Smooth muscle cell (in vitro differentiated cells): ENCODE data around the gene BBS9. TPM values are rescaled to one million over a fixed set of nuclear protein-coding genes. Genes with fewer than 3 reads are reported as not detected.

Experiments used
- DNase-seq: peaks from one replicate; lab custom pipeline; 2025; ENCODE audit not compliant: unreplicated experiment; lab: John Stamatoyannopoulos, UW
- H2AFZ ChIP-seq: fragments of 200-600 bp; sonication (generic); 2 replicates; pipeline ENCODE4 v1.6.0; 2016; ENCODE audit warnings: antibody characterized with exemption, low read depth, mild to moderate bottlenecking
- H3F3A ChIP-seq: fragments of 200-600 bp; sonication (generic); 2 replicates; pipeline ENCODE4 v1.6.0; 2017; ENCODE audit warnings: antibody characterized with exemption, low read depth
- H3K27ac ChIP-seq: fragments of 200-600 bp; sonication (generic); 2 replicates; pipeline ENCODE4 v1.5.1; 2016; ENCODE audit warnings: low read depth, mild to moderate bottlenecking
- H3K27me3 ChIP-seq: fragments of 200-600 bp; sonication (generic); 2 replicates; pipeline ENCODE4 v1.6.1; 2016; ENCODE audit warnings: low read depth, mild to moderate bottlenecking
- H3K36me3 ChIP-seq: fragments of 200-600 bp; sonication (generic); 2 replicates; pipeline ENCODE4 v1.5.1; 2016; ENCODE audit warnings: low read depth
- H3K4me1 ChIP-seq: fragments of 200-600 bp; sonication (generic); 2 replicates; pipeline ENCODE4 v1.5.1; 2016; ENCODE audit warnings: low read depth
- H3K4me2 ChIP-seq: fragments of 200-600 bp; sonication (generic); 2 replicates; pipeline ENCODE4 v1.6.0; 2016; ENCODE audit warnings: mild to moderate bottlenecking
- H3K4me3 ChIP-seq: fragments of 200-600 bp; sonication (generic); 2 replicates; pipeline ENCODE4 v1.5.1; 2016; ENCODE audit warnings: mild to moderate bottlenecking
- H3K79me2 ChIP-seq: fragments of 200-600 bp; sonication (generic); 2 replicates; pipeline ENCODE4 v1.6.0; 2016; ENCODE audit warnings: low read depth, mild to moderate bottlenecking
- H3K9ac ChIP-seq: fragments of 200-600 bp; sonication (generic); 2 replicates; pipeline ENCODE4 v1.6.0; 2016; ENCODE audit warnings: low read depth
- H3K9me3 ChIP-seq: fragments of 200-600 bp; sonication (generic); replicated peaks from 2 replicates; pipeline ENCODE4 v1.5.1; 2016; ENCODE audit warnings: low read depth
- H4K20me1 ChIP-seq: fragments of 200-600 bp; sonication (generic); 2 replicates; pipeline ENCODE4 v1.6.0; 2016; ENCODE audit warnings: low read depth
- CTCF ChIP-seq: fragments of 200-600 bp; sonication (generic); IDR thresholded peaks from 2 replicates; pipeline ENCODE4 v1.5.1; 2017; ENCODE audit warnings: borderline replicate concordance, mild to moderate bottlenecking, antibody characterized with exemption; ENCODE audit not compliant: insufficient read depth, poor library complexity, severe bottlenecking
- WGBS: methylation state at CpG from one replicate; pipeline ENCODE4 v1.1.7; 2016; ENCODE audit warnings: low lambda C conversion rate; 5-methylcytosine and 5-hydroxymethylcytosine counted together
- polyA plus RNA-seq: library from polyadenylated mRNA; unstranded; fragments of >200 nt; fragmentation: Nextera tagmentation; extraction: Ambion mirVana; gene quantifications from 2 replicates; pipeline ENCODE4 v1.2.1, GENCODE V29; 2016
- total RNA-seq: library from RNA; depleted of rRNA; stranded (reverse); fragments of >200 nt; gene quantifications from 2 replicates; pipeline ENCODE4 v1.2.3, GENCODE V29; 2014

Gene BBS9
- total and polyA plus RNA-seq, 2 experiments from 2014 or later: 12.8 to 19.6 TPM

- 70% methylated on average over 9 of the region's 9 CpGs for WGBS
- no peaks in the 10 kb centered on the region for H3F3A ChIP-seq
- no peaks in the 10 kb centered on the region for H3K4me1 ChIP-seq
- H3K79me2 ChIP-seq: no peaks in the 10 kb centered on the region
- no peak overlapping the region for H3K9ac ChIP-seq
- no peak overlapping the region for H2AFZ ChIP-seq
- no peak for DNase-seq
- no peak overlapping the region for H3K27ac ChIP-seq
- no peak for TF ChIP-seq CTCF
- H3K27me3 ChIP-seq: no peaks in the 10 kb centered on the region
- no peaks in the 10 kb centered on the region for H3K36me3 ChIP-seq
- no peak overlapping the region for H3K4me3 ChIP-seq
- no peaks in the 10 kb centered on the region for H4K20me1 ChIP-seq
- no peaks in the 10 kb centered on the region for H3K9me3 ChIP-seq
- no peak overlapping the region for H3K4me2 ChIP-seq
Measured at GRCh38 chr7:33500703-33501701, 371.6 kb downstream of the BBS9 start.

GRCh38 chr7:33503014-33503413 is 373.6 kb downstream of the BBS9 start:
- Histone ChIP-seq H2AFZ (no peak overlapping the region), H3F3A (no peaks in the 10 kb centered on the region), H3K9ac (no peak overlapping the region), H3K27ac (no peak overlapping the region), H3K9me3 (no peaks in the 10 kb centered on the region), H3K27me3 (no peaks in the 10 kb centered on the region), H3K4me2 (no peak overlapping the region), H3K4me3 (no peak overlapping the region), H3K36me3 (peaks cover 6% of the 10 kb centered on the region), H3K4me1 (no peaks in the 10 kb centered on the region), H3K79me2 (no peaks in the 10 kb centered on the region), H4K20me1 (no peaks in the 10 kb centered on the region)
- no peak for DNase-seq
- WGBS: 81% methylated on average over 9 of the region's 9 CpGs
- no peak for TF ChIP-seq CTCF

- Histone ChIP-seq H3K4me3 (no peak overlapping the region), H3K36me3 (peaks cover 6% of the 10 kb centered on the region), H3K9me3 (no peaks in the 10 kb centered on the region), H3K4me1 (no peaks in the 10 kb centered on the region), H3K27me3 (no peaks in the 10 kb centered on the region), H3K79me2 (no peaks in the 10 kb centered on the region), H3F3A (no peaks in the 10 kb centered on the region), H4K20me1 (no peaks in the 10 kb centered on the region), H3K9ac (no peak overlapping the region), H2AFZ (no peak overlapping the region), H3K27ac (no peak overlapping the region), H3K4me2 (no peak overlapping the region)
- TF ChIP-seq CTCF: no peak
- 83% methylated on average over 5 of the region's 5 CpGs for WGBS
- DNase-seq: no peak
Measured at GRCh38 chr7:33503736-33504135, 374.4 kb downstream of the BBS9 start.
